Body of pancreas (tissue), 4 donors: Measurements from ENCODE around the gene FAM120C. TPM values are rescaled to one million over a fixed set of nuclear protein-coding genes. Genes with fewer than 3 reads are reported as not detected.

ENCODE experiments used
- ATAC-seq: fragments of 150-250 bp; one replicate; pipeline ENCODE4 v1.9.1; 2016
- DNase-seq, 4 donors: peaks; one replicate each; pipeline ENCODE4 v3.0.0-alpha.2; 2019
- H3K27ac ChIP-seq, 4 donors: fragments of 200-600 bp; sonication (generic); 1 replicate in 3 of 4; 2 replicates in 1 of 4; pipeline versions ENCODE4 v1.5.1 to v1.6.1; 2016 to 2019; ENCODE audit warnings: mild to moderate bottlenecking in 1 of 4, mixed read lengths in 1 of 4, moderate library complexity in 1 of 4
- H3K27me3 ChIP-seq, 2 donors: fragments of 200-600 bp; sonication (generic); one replicate each; pipeline ENCODE4 v1.6.0; 2016; ENCODE audit warnings: mild to moderate bottlenecking in 1 of 2
- H3K36me3 ChIP-seq, 2 donors: fragments of 200-600 bp; sonication (generic); replicated peaks in 1 of 2; 2 replicates each; pipeline ENCODE4 v1.5.1; 2016; ENCODE audit warnings: low read depth in 2 of 2; ENCODE audit not compliant: insufficient read depth in 1 of 2
- H3K4me1 ChIP-seq: fragments of 200-600 bp; sonication (generic); one replicate; pipeline ENCODE4 v1.6.0; 2016
- H3K4me3 ChIP-seq, 2 donors: fragments of 200-600 bp; sonication (generic); 1 replicate in 1 of 2; 2 replicates in 1 of 2; pipeline ENCODE4 v1.5.1; 2016 to 2019
- H3K9me3 ChIP-seq, 3 donors: fragments of 200-600 bp; sonication (generic); 1 replicate in 2 of 3; 2 replicates in 1 of 3; pipeline ENCODE4 v1.5.1; 2016
- CTCF ChIP-seq, 7 experiments: fragments of 450-650 bp in 4 of 7; fragments of 200-600 bp in 3 of 7; sonication (generic) in 3 of 7; IDR thresholded peaks; one replicate each; pipeline ENCODE4 v1.5.1; 2016 to 2019; ENCODE audit warnings: antibody characterized with exemption in 7 of 7
- POLR2A ChIP-seq, 3 donors: fragments of 450-650 bp; IDR thresholded peaks; one replicate each; pipeline ENCODE4 v1.6.1; 2016; ENCODE audit warnings: antibody characterized with exemption in 3 of 3, mild to moderate bottlenecking in 2 of 3
- WGBS, 2 donors: methylation state at CpG; one replicate each; pipeline ENCODE4 v1.1.5; 2017; 5-methylcytosine and 5-hydroxymethylcytosine counted together
- intact Hi-C: fragments of 100-400 bp; cut with DNase I; formaldehyde crosslinking; loops from one replicate; pipeline ENCODE4 v1.15.1; 2023
- total RNA-seq, 2 donors: library from RNA; depleted of rRNA; stranded (reverse); fragments of >200 nt; gene quantifications; one replicate each; pipeline ENCODE4 v1.1.0, GENCODE V29; 2016

The FAM120C gene
- total RNA-seq, 2 donors from 2014 or later, result 4.2 to 5.6 TPM

GRCh38 chrX:54076903-54077302 lies 106.2 kb downstream of the FAM120C start:
- ATAC-seq (no peak), DNase-seq (no peak)
- intact Hi-C loops, result no loop called here
- Histone ChIP-seq H3K36me3 (no peaks in the 10 kb centered on the region), H3K4me3 (no peak overlapping the region), H3K27ac (no peak overlapping the region), H3K27me3 (no peaks in the 10 kb centered on the region), H3K9me3 (no peaks in the 10 kb centered on the region), H3K4me1 (no peaks in the 10 kb centered on the region)
- TF ChIP-seq POLR2A (IDR thresholded peaks at IDR 0.05) (no peak), CTCF (IDR thresholded peaks at IDR 0.05) (no peak)
- 74 to 100% methylated on average over 2 of the region's 2 CpGs for WGBS, 2 donors

- Histone ChIP-seq H3K27ac (no peak overlapping the region), H3K27me3 (no peaks in the 10 kb centered on the region), H3K9me3 (no peaks in the 10 kb centered on the region), H3K4me3 (no peak overlapping the region), H3K4me1 (no peaks in the 10 kb centered on the region), H3K36me3 (no peaks in the 10 kb centered on the region)
- intact Hi-C loops, result no loop called here
- 93 to 95% methylated on average over 4 to 5 of the region's 6 CpGs for whole genome bisulfite sequencing, 2 donors
- no peak for TF ChIP-seq CTCF (IDR thresholded peaks at IDR 0.05)
- no peak for TF ChIP-seq POLR2A (IDR thresholded peaks at IDR 0.05)
- DNase-seq (no peak), ATAC-seq (no peak)
Observed at GRCh38 chrX:54074826-54075225, 108.2 kb downstream of the FAM120C start.

- Histone ChIP-seq H3K27ac (no peak overlapping the region), H3K9me3 (no peaks in the 10 kb centered on the region), H3K36me3 (no peaks in the 10 kb centered on the region), H3K4me3 (no peak overlapping the region), H3K4me1 (no peaks in the 10 kb centered on the region), H3K27me3 (no peaks in the 10 kb centered on the region)
- no peak for TF ChIP-seq POLR2A (IDR thresholded peaks at IDR 0.05)
- no peak for TF ChIP-seq CTCF (IDR thresholded peaks at IDR 0.05)
- 55 to 86% methylated on average over 2 of the region's 2 CpGs for WGBS, 2 donors
- ATAC-seq, result no peak
- no peak for DNase-seq
- intact Hi-C loops, result no loop called here
Observed at GRCh38 chrX:54067766-54068165, 115.3 kb downstream of the FAM120C start.

- H3K4me1 ChIP-seq, result no peaks in the 10 kb centered on the region
- DNase-seq, result no peak
- H3K36me3 ChIP-seq, result no peaks in the 10 kb centered on the region
- H3K9me3 ChIP-seq, result no peaks in the 10 kb centered on the region
- H3K4me3 ChIP-seq, result no peak overlapping the region
- ATAC-seq, result no peak
- intact Hi-C loops, result no loop called here
- no peaks in the 10 kb centered on the region for H3K27me3 ChIP-seq
- TF ChIP-seq CTCF (IDR thresholded peaks at IDR 0.05), result no peak
- no peak for TF ChIP-seq POLR2A (IDR thresholded peaks at IDR 0.05)
- H3K27ac ChIP-seq, result no peak overlapping the region
Observed at GRCh38 chrX:54066841-54067240, 116.2 kb downstream of the FAM120C start.

DNA sequence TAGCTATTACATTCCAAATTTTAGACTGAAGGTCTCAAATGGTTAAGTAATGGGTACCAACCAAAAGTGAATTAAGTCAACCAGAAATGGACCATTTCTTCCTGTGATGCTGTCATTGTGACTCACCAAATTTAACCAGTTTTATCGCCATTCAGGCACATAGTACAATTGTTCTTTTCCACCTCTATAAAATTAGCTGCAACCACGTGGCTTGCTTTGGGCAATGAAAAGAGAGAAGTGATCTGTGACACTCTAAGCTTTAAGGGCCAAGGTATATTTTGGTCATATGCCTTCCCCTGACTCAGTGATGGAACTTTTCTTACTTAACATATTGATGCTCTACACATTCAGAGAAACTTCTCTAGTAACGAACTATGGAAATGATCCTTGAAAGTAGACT lies 118.5 kb downstream of the FAM120C start:
- 83 to 86% methylated on average over 2 to 3 of the region's 3 CpGs for WGBS, 2 donors
- no peak for DNase-seq
- TF ChIP-seq POLR2A (IDR thresholded peaks at IDR 0.05) (no peak), CTCF (IDR thresholded peaks at IDR 0.05) (no peak)

More for the DNA sequence above, 118.5 kb downstream of the FAM120C start:
- no peaks in the 10 kb centered on the region for H3K4me1 ChIP-seq
- no peak for ATAC-seq
- no peaks in the 10 kb centered on the region for H3K9me3 ChIP-seq
- H3K4me3 ChIP-seq, result no peak overlapping the region
- intact Hi-C loops, result no loop called here
- no peaks in the 10 kb centered on the region for H3K36me3 ChIP-seq
- no peaks in the 10 kb centered on the region for H3K27me3 ChIP-seq
- no peak overlapping the region for H3K27ac ChIP-seq
